Neural cell (in vitro differentiated cells): ENCODE measurements around the gene STX18.

Source experiments
- CTCF ChIP-seq: fragments of 450-650 bp; IDR thresholded peaks from 2 replicates; pipeline ENCODE4 v1.5.1; 2014; ENCODE audit warnings: antibody characterized with exemption, mild to moderate bottlenecking, moderate library complexity; ENCODE audit not compliant: poor library complexity, severe bottlenecking
- POLR2AphosphoS5 ChIP-seq: IDR thresholded peaks from 2 replicates; pipeline ENCODE4 v1.6.1; 2012
- RAD21 ChIP-seq: fragments of 450-650 bp; conservative IDR thresholded peaks from 2 replicates; pipeline ENCODE4 v1.6.1; 2014; ENCODE audit warnings: antibody characterized with exemption, mild to moderate bottlenecking, moderate library complexity
- TAF1 ChIP-seq: IDR thresholded peaks from 2 replicates; pipeline ENCODE4 v1.6.1; 2012; ENCODE audit warnings: low read depth

- no peak for TF ChIP-seq CTCF
- TF ChIP-seq TAF1, result no peak
- no peak for TF ChIP-seq POLR2AphosphoS5
- TF ChIP-seq RAD21, result no peak
These were observed 18.3 kb upstream of the STX18 start for GRCh38 chr4:4560136-4560535.
